HepG2 (cell line): Measurements from ENCODE around the gene SLC20A1. TPM values are rescaled to one million over a fixed set of nuclear protein-coding genes. Genes with fewer than 3 reads are reported as not detected.
A peak's percentile ranks its signal among the peaks of the same experiment; 100 is the strongest.

Experiments
- ATF7 ChIP-seq, 2 experiments: fragments of 450-650 bp in 1 of 2; sonication (generic) in 1 of 2; formaldehyde crosslinking in 1 of 2; IDR thresholded peaks; 2 replicates each; pipeline versions ENCODE4 v1.4.0 to v1.6.1; 2016 to 2020; ENCODE audit warnings: antibody characterized with exemption in 1 of 2, mild to moderate bottlenecking in 1 of 2, missing genetic modification reagents in 1 of 2
- CBX5 ChIP-seq: sonication (generic); formaldehyde crosslinking; IDR thresholded peaks from 2 replicates; pipeline ENCODE4 v1.4.0; 2020; ENCODE audit warnings: missing genetic modification reagents, borderline replicate concordance
- CTCF ChIP-seq: sonication (generic); formaldehyde crosslinking; IDR thresholded peaks from 2 replicates; pipeline ENCODE4 v1.5.0; 2020; ENCODE audit warnings: mild to moderate bottlenecking, missing genetic modification reagents, moderate library complexity
- GATAD2A ChIP-seq: IDR thresholded peaks from 2 replicates; pipeline ENCODE4 v1.6.1; 2016
- HMGXB3 ChIP-seq: sonication (generic); formaldehyde crosslinking; IDR thresholded peaks from 2 replicates; pipeline ENCODE4 v1.4.0; 2020; ENCODE audit warnings: missing genetic modification reagents, borderline replicate concordance
- IRF9 ChIP-seq: sonication (generic); formaldehyde crosslinking; IDR thresholded peaks from 2 replicates; pipeline ENCODE4 v1.8.0; 2022; ENCODE audit warnings: missing genetic modification reagents, mild to moderate bottlenecking, borderline replicate concordance
- MEF2D ChIP-seq: sonication (generic); formaldehyde crosslinking; IDR thresholded peaks from 2 replicates; pipeline ENCODE4 v1.5.1; 2020; ENCODE audit warnings: mild to moderate bottlenecking, missing genetic modification reagents
- RAD51 ChIP-seq: fragments of 450-650 bp; IDR thresholded peaks from 2 replicates; pipeline ENCODE4 v1.6.1; 2016; ENCODE audit warnings: borderline replicate concordance
- RARA ChIP-seq: IDR thresholded peaks from 2 replicates; pipeline ENCODE4 v1.6.1; 2016; ENCODE audit warnings: missing genetic modification reagents, missing compliant biosample characterization
- THAP11 ChIP-seq: IDR thresholded peaks from 2 replicates; pipeline ENCODE4 v1.6.1; 2016; ENCODE audit warnings: missing biosample characterization, missing genetic modification reagents
- ZNF138 ChIP-seq: sonication (generic); formaldehyde crosslinking; IDR thresholded peaks from 2 replicates; pipeline ENCODE4 v1.5.0; 2020; ENCODE audit warnings: mild to moderate bottlenecking, low read depth, missing genetic modification reagents
- ZNF468 ChIP-seq: sonication (generic); formaldehyde crosslinking; IDR thresholded peaks from 2 replicates; pipeline ENCODE4 v1.8.0; 2022; ENCODE audit warnings: mild to moderate bottlenecking, moderate library complexity, missing genetic modification reagents
- ZNF496 ChIP-seq: sonication (generic); formaldehyde crosslinking; IDR thresholded peaks from 2 replicates; pipeline ENCODE4 v1.8.1; 2023; ENCODE audit warnings: mild to moderate bottlenecking, moderate library complexity, missing genetic modification reagents; ENCODE audit not compliant: insufficient replicate concordance
- ZNF687 ChIP-seq: sonication (generic); formaldehyde crosslinking; IDR thresholded peaks from 2 replicates; pipeline ENCODE4 v1.5.1; 2020; ENCODE audit warnings: mild to moderate bottlenecking, missing genetic modification reagents, moderate library complexity
- ZNF792 ChIP-seq: IDR thresholded peaks from 2 replicates; pipeline ENCODE4 v1.6.1; 2016
- polyA plus RNA-seq, 8 experiments: library from polyadenylated mRNA; depleted of rRNA in 3 of 8; stranded (reverse) in 7 of 8; unstranded in 1 of 8; fragments of >200 nt; fragmentation: Illumina TruSeq in 4 of 8; extraction: Trizol in 4 of 8; gene quantifications; 2 replicates each; pipeline versions ENCODE4 v1.2.1 to v1.2.3, GENCODE V29; 2011 to 2016; ENCODE audit warnings: low read depth in 4 of 8, missing spikeins in 1 of 8, mixed read lengths in 1 of 8; ENCODE audit not compliant: insufficient read depth in 1 of 8
- total RNA-seq, 5 experiments: library from RNA; depleted of rRNA; stranded (reverse); fragments of >200 nt; fragmentation: Illumina TruSeq; extraction: Trizol; gene quantifications; 2 replicates each; pipeline ENCODE4 v1.2.3, GENCODE V29; 2016; ENCODE audit warnings: low read depth in 1 of 5
- TF ChIP-seq, protein P1 (sequence below), 2 experiments: sonication (generic) in 1 of 2; formaldehyde crosslinking in 1 of 2; IDR thresholded peaks; 2 replicates each; pipeline versions ENCODE4 v1.4.0 to v1.6.1; 2018 to 2020; ENCODE audit warnings: missing genetic modification reagents in 2 of 2, borderline replicate concordance in 1 of 2, low read depth in 1 of 2, mild to moderate bottlenecking in 1 of 2, missing biosample characterization in 1 of 2

SLC20A1 gene
- total and polyA plus RNA-seq, 2 of the 13 experiments (the other 11 are each of a cell fraction or from before 2014, with no cell fraction given), result 54.0 to 85.9 TPM

DNA sequence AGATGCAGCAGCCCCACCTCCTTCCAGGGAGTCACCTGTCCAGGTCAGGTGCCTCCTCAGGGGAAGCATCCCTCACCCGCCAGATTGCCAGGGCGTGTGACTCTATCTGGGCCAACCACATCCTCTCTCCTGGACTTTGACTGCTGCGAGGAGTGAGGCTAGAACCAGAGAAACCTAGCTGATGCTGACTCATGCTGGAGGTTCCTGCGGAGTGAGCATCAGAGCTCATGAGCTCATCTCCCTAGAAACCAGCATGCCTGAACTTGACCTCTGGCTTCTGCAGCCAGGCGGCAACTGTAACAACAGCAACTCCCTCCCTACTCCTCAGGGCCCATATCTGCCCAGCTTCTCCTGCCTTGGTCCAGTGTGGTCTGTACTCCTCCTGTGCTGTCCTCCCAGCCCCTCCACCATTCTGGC is 46.8 kb downstream of the SLC20A1 start (continued):
- TF ChIP-seq, protein P1, sequence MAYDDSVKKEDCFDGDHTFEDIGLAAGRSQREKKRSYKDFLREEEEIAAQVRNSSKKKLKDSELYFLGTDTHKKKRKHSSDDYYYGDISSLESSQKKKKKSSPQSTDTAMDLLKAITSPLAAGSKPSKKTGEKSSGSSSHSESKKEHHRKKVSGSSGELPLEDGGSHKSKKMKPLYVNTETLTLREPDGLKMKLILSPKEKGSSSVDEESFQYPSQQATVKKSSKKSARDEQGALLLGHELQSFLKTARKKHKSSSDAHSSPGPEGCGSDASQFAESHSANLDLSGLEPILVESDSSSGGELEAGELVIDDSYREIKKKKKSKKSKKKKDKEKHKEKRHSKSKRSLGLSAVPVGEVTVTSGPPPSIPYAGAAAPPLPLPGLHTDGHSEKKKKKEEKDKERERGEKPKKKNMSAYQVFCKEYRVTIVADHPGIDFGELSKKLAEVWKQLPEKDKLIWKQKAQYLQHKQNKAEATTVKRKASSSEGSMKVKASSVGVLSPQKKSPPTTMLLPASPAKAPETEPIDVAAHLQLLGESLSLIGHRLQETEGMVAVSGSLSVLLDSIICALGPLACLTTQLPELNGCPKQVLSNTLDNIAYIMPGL (CRISPR knock-in tag; IDR thresholded peaks at IDR 0.05; ENCODE audit: borderline replicate concordance in 1 of 2, low read depth in 1 of 2), result peak in 1 of 2 experiments; percentile 61; a peak in 2 of 4 replicates
- peak; percentile 68 for TF ChIP-seq ZNF687 (CRISPR knock-in tag)
- peak; percentile 72 for TF ChIP-seq GATAD2A (CRISPR knock-in tag)
- no peak for TF ChIP-seq ZNF468 (CRISPR knock-in tag)
- TF ChIP-seq THAP11 (CRISPR knock-in tag), result peak; percentile 58; the same call in 1 of the 2 replicates
- TF ChIP-seq ZNF496 (CRISPR knock-in tag), result no peak
- peak; percentile 85; the same call in 1 of the 2 replicates for TF ChIP-seq CBX5 (CRISPR knock-in tag)
- TF ChIP-seq RAD51, result peak; percentile 55; the same call in 1 of the 2 replicates
- TF ChIP-seq ATF7 (IDR thresholded peaks at IDR 0.05), result peak; percentile 86
- no peak for TF ChIP-seq ATF7 (CRISPR knock-in tag; IDR thresholded peaks at IDR 0.05)
- peak; percentile 31; the same call in 1 of the 2 replicates for TF ChIP-seq MEF2D
- TF ChIP-seq ZNF138 (CRISPR knock-in tag), result no peak
- peak; percentile 97 for TF ChIP-seq RARA (CRISPR knock-in tag)
- TF ChIP-seq IRF9 (CRISPR knock-in tag), result 0 out of 2 replicates have a peak, but pooled peaks have one; percentile 37
- peak; percentile 80 for TF ChIP-seq ZNF792 (CRISPR knock-in tag)
- peak; percentile 84; the same call in 1 of the 2 replicates for TF ChIP-seq HMGXB3 (CRISPR knock-in tag)
- TF ChIP-seq CTCF, result peak; percentile 33
